Gastroesophageal sphincter (tissue), 3 donors: Measurements from ENCODE around the gene CEMIP.

Experiments used
- CTCF ChIP-seq, 4 experiments: fragments of 200-600 bp in 2 of 4; fragments of 450-650 bp in 2 of 4; sonication (generic) in 1 of 4; IDR thresholded peaks; one replicate each; pipeline ENCODE4 v1.5.1; 2017 to 2019; ENCODE audit warnings: antibody characterized with exemption in 4 of 4, mild to moderate bottlenecking in 2 of 4, moderate library complexity in 2 of 4
- EP300 ChIP-seq: sonication (generic); formaldehyde crosslinking; IDR thresholded peaks from one replicate; pipeline ENCODE4 v1.6.1; 2017; ENCODE audit warnings: antibody characterized with exemption, mild to moderate bottlenecking
- POLR2A ChIP-seq, 2 donors: fragments of 450-650 bp; IDR thresholded peaks; one replicate each; pipeline ENCODE4 v1.6.1; 2017; ENCODE audit warnings: antibody characterized with exemption in 2 of 2, mild to moderate bottlenecking in 2 of 2, moderate library complexity in 1 of 2

- TF ChIP-seq CTCF (IDR thresholded peaks at IDR 0.05): no peak
- no peak for TF ChIP-seq EP300
- TF ChIP-seq POLR2A (IDR thresholded peaks at IDR 0.05): no peak
These were observed 211.8 kb downstream of the CEMIP start for GRCh38 chr15:80990955-80991354.
